GM12878 (cell line): ENCODE measurements around the gene GRIFIN. TPM values are rescaled to one million over a fixed set of nuclear protein-coding genes. Genes with fewer than 3 reads are reported as not detected.

Source experiments
- ATAC-seq: fragments of 200-7000 bp; cut with Tn5 transposase; 3 replicates; pipeline ENCODE4 v1.9.1; 2020; ENCODE audit warnings: mild to moderate bottlenecking, moderate library complexity
- BruUV-seq: library from RNA; stranded (reverse); fragments of 400-500 nt; replicated peaks from 2 replicates; lab custom pipeline; 2021; lab: Mats Ljungman, UMichigan
- CTCF ChIA-PET: fragments of 300-600 bp; sonication (Branson Sonifier 250); formaldehyde crosslinking; extraction: SDS; loops from one replicate; lab custom pipeline; 2021; ENCODE audit warnings: inconsistent platforms; lab: Yijun Ruan, JAX
- POLR2A ChIA-PET: fragments of 350-600 bp; formaldehyde crosslinking; extraction: SDS; loops from one replicate; lab custom pipeline; 2021; ENCODE audit warnings: inconsistent platforms; lab: Charles Lee
- RAD21 ChIA-PET: fragments of 300-600 bp; sonication (Branson Sonifier 250); formaldehyde crosslinking; loops from one replicate; lab custom pipeline; 2023; ENCODE audit warnings: antibody characterized with exemption; ENCODE audit not compliant: unreplicated experiment; lab: Charles Lee
- SMC1A ChIA-PET: fragments of 300-600 bp; sonication (Branson Sonifier 250); formaldehyde crosslinking; loops from one replicate; lab custom pipeline; 2023; ENCODE audit not compliant: unreplicated experiment, uncharacterized antibody; lab: Charles Lee
- DNase-seq: peaks from one replicate; pipeline ENCODE4 v3.0.0-alpha.2; 2011; ENCODE audit warnings: low read depth, low spot score
- FAIRE-seq: peaks from 3 replicates; lab custom pipeline; 2011; peaks lifted over from hg19 to GRCh38; lab: Jason Lieb, UNC
- H2AFZ ChIP-seq: 2 replicates; pipeline ENCODE4 v1.6.0; 2011; ENCODE audit warnings: low read depth, low read length, control low read depth; ENCODE audit not compliant: control insufficient read depth
- H3K27ac ChIP-seq: 2 replicates; pipeline ENCODE4 v1.5.1; 2011; ENCODE audit warnings: control low read depth; ENCODE audit not compliant: control insufficient read depth, insufficient read depth
- H3K27me3 ChIP-seq, 2 experiments: replicated peaks in 1 of 2; 2 replicates each; pipeline versions ENCODE4 v1.6.0 to v1.6.1; 2011; ENCODE audit warnings: low read length in 1 of 2; ENCODE audit not compliant: control insufficient read depth in 2 of 2, insufficient read depth in 2 of 2
- H3K36me3 ChIP-seq, 2 experiments: 2 replicates each; pipeline ENCODE4 v1.5.1; 2011; ENCODE audit warnings: low read length in 1 of 2; ENCODE audit not compliant: control insufficient read depth in 2 of 2, insufficient read depth in 2 of 2
- H3K4me1 ChIP-seq: 2 replicates; pipeline ENCODE4 v1.6.1; 2011; ENCODE audit warnings: mild to moderate bottlenecking, low read length, moderate library complexity, mixed read lengths; ENCODE audit not compliant: control insufficient read depth, insufficient read depth
- H3K4me2 ChIP-seq: 2 replicates; pipeline ENCODE4 v1.6.0; 2011; ENCODE audit warnings: control low read depth; ENCODE audit not compliant: control insufficient read depth, insufficient read depth
- H3K4me3 ChIP-seq: fragments of 200-600 bp; sonication (generic); 2 replicates; pipeline ENCODE4 v1.5.1; 2016
- H3K79me2 ChIP-seq: 2 replicates; pipeline ENCODE4 v1.6.0; 2011; ENCODE audit warnings: low read length; ENCODE audit not compliant: control insufficient read depth, insufficient read depth
- H3K9ac ChIP-seq: 2 replicates; pipeline ENCODE4 v1.8.0; 2011; ENCODE audit warnings: low read length, control low read depth, mixed read lengths; ENCODE audit not compliant: control insufficient read depth, insufficient read depth
- H3K9me3 ChIP-seq: replicated peaks from 3 replicates; pipeline ENCODE4 v1.5.1; 2011; ENCODE audit warnings: mild to moderate bottlenecking, low read length; ENCODE audit not compliant: control insufficient read depth, insufficient read depth
- H4K20me1 ChIP-seq: 2 replicates; pipeline ENCODE4 v1.6.0; 2011; ENCODE audit not compliant: control insufficient read depth, insufficient read depth
- EED ChIP-seq: sonication (generic); IDR thresholded peaks from 2 replicates; pipeline ENCODE4 v1.6.1; 2016; ENCODE audit warnings: antibody characterized with exemption, low read depth
- GABPA ChIP-seq: IDR thresholded peaks from 2 replicates; pipeline ENCODE4 v1.6.1; 2014; ENCODE audit warnings: antibody characterized with exemption, low read depth, mild to moderate bottlenecking, inconsistent platforms
- MTA2 ChIP-seq: fragments of 450-650 bp; IDR thresholded peaks from 2 replicates; pipeline ENCODE4 v1.6.1; 2016; ENCODE audit warnings: low read depth, mild to moderate bottlenecking, moderate library complexity
- SPI1 ChIP-seq: IDR thresholded peaks from 2 replicates; pipeline ENCODE4 v1.6.1; 2011; ENCODE audit warnings: low read depth, mild to moderate bottlenecking, low read length, moderate library complexity, borderline replicate concordance; ENCODE audit not compliant: insufficient read depth
- SREBF2 ChIP-seq: IDR thresholded peaks from 2 replicates; pipeline ENCODE4 v1.6.1; 2012; ENCODE audit warnings: mild to moderate bottlenecking, low read length
- WGBS: methylation state at CpG from one replicate; pipeline ENCODE4 v1.1.6; 2016; ENCODE audit warnings: low lambda C conversion rate; ENCODE audit not compliant: insufficient replicate concordance, insufficient coverage; ENCODE audit errors: missing lambda C conversion rate; 5-methylcytosine and 5-hydroxymethylcytosine counted together
- in situ Hi-C: fragments of 300-500 bp; cut with MboI; formaldehyde crosslinking; loops from 9 replicates; pipeline ENCODE4 v1.14.3; 2018; ENCODE audit warnings: mixed read lengths
- intact Hi-C: fragments of 100-400 bp; cut with micrococcal nuclease; formaldehyde crosslinking; loops from one replicate; pipeline ENCODE4 v1.14.2; 2022; ENCODE audit not compliant: unreplicated experiment
- polyA plus RNA-seq, 11 experiments: library from polyadenylated mRNA; depleted of rRNA in 4 of 11; unstranded in 6 of 11; stranded (reverse) in 5 of 11; fragments of >200 nt; fragmentation: Nextera tagmentation in 4 of 11; fragmentation: Illumina TruSeq in 1 of 11; extraction: Ambion mirVana in 4 of 11; extraction: Trizol in 1 of 11; gene quantifications; 1 replicate in 1 of 11; 2 replicates in 10 of 11; pipeline versions ENCODE4 v1.2.1 to v1.2.3, GENCODE V29; 2011 to 2016; ENCODE audit warnings: inconsistent platforms in 2 of 11, missing spikeins in 2 of 11, low read depth in 1 of 11
- total RNA-seq, 4 experiments: library from RNA; depleted of rRNA in 3 of 4; stranded (reverse); fragments of >200 nt in 3 of 4; fragmentation: Illumina TruSeq in 1 of 4; extraction: Trizol in 1 of 4; gene quantifications; 2 replicates each; pipeline versions ENCODE4 v1.2.1 to v1.2.3, GENCODE V29; 2013 to 2021
- TF ChIP-seq, protein P1 (sequence below): fragments of 150-350 bp; IDR thresholded peaks from 2 replicates; pipeline ENCODE4 v1.6.1; 2016; ENCODE audit warnings: low read depth, low read length
- TF ChIP-seq, protein P2 (sequence below): IDR thresholded peaks from 2 replicates; pipeline ENCODE4 v1.6.1; 2011; ENCODE audit warnings: borderline replicate concordance, low read depth, mild to moderate bottlenecking, moderate library complexity, low read length; ENCODE audit not compliant: insufficient read depth, poor library complexity, severe bottlenecking
- TF ChIP-seq, protein P3 (sequence below): IDR thresholded peaks from 2 replicates; pipeline ENCODE4 v1.6.1; 2012; ENCODE audit warnings: low read depth, low read length, improper control_type of control experiment
- TF ChIP-seq, protein P4 (sequence below): fragments of 450-650 bp; IDR thresholded peaks from 2 replicates; pipeline ENCODE4 v1.6.1; 2017; ENCODE audit warnings: antibody characterized with exemption, mild to moderate bottlenecking, moderate library complexity

The GRIFIN gene
- total and polyA plus RNA-seq, 10 of the 15 experiments (the other 5 are each of a cell fraction or from before 2014, with no cell fraction given), result not detected

DNA sequence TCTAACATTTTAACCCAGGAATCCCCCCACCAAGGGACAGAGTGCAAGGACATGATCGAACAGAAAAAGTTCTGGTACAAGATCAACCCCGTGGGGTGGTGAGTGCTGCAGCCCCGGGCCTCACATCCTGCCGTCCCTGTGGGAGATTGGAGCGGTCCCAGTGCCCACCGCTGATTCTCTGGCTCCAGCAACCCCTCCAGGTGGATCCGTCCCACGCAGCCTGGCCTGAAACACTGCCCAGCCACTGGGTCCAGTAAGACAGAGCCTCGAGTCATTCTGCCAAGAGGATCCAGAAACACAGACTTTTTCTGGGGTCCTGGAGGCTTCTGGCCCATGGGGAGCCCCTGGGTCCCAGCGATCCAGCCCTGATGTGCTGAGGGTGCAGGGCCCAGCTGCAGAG is 29.5 kb downstream of the GRIFIN start (continued):
- TF ChIP-seq, protein P1, sequence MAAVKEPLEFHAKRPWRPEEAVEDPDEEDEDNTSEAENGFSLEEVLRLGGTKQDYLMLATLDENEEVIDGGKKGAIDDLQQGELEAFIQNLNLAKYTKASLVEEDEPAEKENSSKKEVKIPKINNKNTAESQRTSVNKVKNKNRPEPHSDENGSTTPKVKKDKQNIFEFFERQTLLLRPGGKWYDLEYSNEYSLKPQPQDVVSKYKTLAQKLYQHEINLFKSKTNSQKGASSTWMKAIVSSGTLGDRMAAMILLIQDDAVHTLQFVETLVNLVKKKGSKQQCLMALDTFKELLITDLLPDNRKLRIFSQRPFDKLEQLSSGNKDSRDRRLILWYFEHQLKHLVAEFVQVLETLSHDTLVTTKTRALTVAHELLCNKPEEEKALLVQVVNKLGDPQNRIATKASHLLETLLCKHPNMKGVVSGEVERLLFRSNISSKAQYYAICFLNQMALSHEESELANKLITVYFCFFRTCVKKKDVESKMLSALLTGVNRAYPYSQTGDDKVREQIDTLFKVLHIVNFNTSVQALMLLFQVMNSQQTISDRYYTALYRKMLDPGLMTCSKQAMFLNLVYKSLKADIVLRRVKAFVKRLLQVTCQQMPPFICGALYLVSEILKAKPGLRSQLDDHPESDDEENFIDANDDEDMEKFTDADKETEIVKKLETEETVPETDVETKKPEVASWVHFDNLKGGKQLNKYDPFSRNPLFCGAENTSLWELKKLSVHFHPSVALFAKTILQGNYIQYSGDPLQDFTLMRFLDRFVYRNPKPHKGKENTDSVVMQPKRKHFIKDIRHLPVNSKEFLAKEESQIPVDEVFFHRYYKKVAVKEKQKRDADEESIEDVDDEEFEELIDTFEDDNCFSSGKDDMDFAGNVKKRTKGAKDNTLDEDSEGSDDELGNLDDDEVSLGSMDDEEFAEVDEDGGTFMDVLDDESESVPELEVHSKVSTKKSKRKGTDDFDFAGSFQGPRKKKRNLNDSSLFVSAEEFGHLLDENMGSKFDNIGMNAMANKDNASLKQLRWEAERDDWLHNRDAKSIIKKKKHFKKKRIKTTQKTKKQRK, result no peak
- TF ChIP-seq, protein P2, sequence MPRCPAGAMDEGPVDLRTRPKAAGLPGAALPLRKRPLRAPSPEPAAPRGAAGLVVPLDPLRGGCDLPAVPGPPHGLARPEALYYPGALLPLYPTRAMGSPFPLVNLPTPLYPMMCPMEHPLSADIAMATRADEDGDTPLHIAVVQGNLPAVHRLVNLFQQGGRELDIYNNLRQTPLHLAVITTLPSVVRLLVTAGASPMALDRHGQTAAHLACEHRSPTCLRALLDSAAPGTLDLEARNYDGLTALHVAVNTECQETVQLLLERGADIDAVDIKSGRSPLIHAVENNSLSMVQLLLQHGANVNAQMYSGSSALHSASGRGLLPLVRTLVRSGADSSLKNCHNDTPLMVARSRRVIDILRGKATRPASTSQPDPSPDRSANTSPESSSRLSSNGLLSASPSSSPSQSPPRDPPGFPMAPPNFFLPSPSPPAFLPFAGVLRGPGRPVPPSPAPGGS, result no peak

DNA sequence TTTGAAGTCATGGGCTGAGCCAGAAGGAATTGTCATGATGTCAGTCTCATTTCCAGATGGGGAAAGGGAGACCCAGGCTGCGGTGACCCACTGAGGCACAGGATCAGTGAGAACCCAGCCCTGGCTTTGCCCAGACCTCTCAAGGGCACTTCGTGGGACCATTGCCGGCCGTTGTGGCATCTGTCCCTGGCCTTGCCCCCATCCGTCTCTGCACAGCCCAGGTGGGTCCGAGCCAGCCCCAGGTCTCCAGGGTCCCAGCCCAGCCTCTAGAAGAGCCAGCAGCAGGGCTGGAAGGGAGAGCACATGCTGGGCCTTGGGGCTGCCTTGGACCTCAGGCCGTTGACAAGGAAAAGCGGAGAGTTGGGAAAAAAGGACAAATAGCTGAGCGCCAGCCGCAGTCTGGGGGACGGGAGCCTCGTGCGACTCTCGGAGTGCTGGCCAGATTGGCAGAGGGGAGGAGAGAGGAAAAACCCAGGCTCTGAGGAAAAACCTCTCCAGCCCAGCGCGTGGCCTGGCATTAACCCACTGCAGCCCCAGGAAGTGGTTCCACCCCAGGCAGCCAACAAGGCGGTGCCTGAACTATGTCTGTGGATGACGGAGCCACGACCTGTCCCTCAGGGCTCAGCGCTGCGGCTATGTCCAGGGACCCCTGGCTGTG is 30.2 kb downstream of the GRIFIN start:
- Histone ChIP-seq H3K9ac (no peak overlapping the region), H4K20me1 (no peaks in the 10 kb centered on the region), H3K4me2 (no peak overlapping the region), H3K4me1 (no peaks in the 10 kb centered on the region), H3K4me3 (no peak overlapping the region), H3K79me2 (no peaks in the 10 kb centered on the region), H3K27me3 (no peaks in the 10 kb centered on the region), H3K36me3 (no peaks in the 10 kb centered on the region), H3K27ac (no peak overlapping the region), H2AFZ (no peak overlapping the region), H3K9me3 (no peaks in the 10 kb centered on the region)
- whole genome bisulfite sequencing, result 88% methylated on average over 18 of the region's 21 CpGs
- ChIA-PET RAD21 (no interaction called here), CTCF (interaction anchor here (0.6 kb wide), 1 partner anchor 150 kb away, joined by 3 read pairs; no protein-coding TSS in a partner anchor), SMC1A (no interaction called here), POLR2A (no interaction called here)
- ATAC-seq (no peak), FAIRE-seq (no peak), DNase-seq (no peak)
- BruUV-seq, result no TSS peak
- intact Hi-C loops, result no loop called here
- in situ Hi-C loops, result no loop called here
- TF ChIP-seq GABPA, result no peak
- no peak for TF ChIP-seq EED
- TF ChIP-seq SREBF2, result no peak
- TF ChIP-seq, protein P3, sequence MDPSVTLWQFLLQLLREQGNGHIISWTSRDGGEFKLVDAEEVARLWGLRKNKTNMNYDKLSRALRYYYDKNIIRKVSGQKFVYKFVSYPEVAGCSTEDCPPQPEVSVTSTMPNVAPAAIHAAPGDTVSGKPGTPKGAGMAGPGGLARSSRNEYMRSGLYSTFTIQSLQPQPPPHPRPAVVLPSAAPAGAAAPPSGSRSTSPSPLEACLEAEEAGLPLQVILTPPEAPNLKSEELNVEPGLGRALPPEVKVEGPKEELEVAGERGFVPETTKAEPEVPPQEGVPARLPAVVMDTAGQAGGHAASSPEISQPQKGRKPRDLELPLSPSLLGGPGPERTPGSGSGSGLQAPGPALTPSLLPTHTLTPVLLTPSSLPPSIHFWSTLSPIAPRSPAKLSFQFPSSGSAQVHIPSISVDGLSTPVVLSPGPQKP, result no peak
- TF ChIP-seq, protein P4, sequence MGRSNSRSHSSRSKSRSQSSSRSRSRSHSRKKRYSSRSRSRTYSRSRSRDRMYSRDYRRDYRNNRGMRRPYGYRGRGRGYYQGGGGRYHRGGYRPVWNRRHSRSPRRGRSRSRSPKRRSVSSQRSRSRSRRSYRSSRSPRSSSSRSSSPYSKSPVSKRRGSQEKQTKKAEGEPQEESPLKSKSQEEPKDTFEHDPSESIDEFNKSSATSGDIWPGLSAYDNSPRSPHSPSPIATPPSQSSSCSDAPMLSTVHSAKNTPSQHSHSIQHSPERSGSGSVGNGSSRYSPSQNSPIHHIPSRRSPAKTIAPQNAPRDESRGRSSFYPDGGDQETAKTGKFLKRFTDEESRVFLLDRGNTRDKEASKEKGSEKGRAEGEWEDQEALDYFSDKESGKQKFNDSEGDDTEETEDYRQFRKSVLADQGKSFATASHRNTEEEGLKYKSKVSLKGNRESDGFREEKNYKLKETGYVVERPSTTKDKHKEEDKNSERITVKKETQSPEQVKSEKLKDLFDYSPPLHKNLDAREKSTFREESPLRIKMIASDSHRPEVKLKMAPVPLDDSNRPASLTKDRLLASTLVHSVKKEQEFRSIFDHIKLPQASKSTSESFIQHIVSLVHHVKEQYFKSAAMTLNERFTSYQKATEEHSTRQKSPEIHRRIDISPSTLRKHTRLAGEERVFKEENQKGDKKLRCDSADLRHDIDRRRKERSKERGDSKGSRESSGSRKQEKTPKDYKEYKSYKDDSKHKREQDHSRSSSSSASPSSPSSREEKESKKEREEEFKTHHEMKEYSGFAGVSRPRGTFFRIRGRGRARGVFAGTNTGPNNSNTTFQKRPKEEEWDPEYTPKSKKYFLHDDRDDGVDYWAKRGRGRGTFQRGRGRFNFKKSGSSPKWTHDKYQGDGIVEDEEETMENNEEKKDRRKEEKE, result no peak
- no peak for TF ChIP-seq SPI1
- TF ChIP-seq MTA2, result no peak
